HG03060 (cell line): ENCODE data around the gene MSI2.

ENCODE experiments used
- ATAC-seq: cut with Tn5 transposase; IDR thresholded peaks from one replicate; pipeline ENCODE4 v1.9.1; 2021; ENCODE audit warnings: low read depth, moderate number of reproducible peaks; ENCODE audit not compliant: unreplicated experiment

MSI2 gene

DNA sequence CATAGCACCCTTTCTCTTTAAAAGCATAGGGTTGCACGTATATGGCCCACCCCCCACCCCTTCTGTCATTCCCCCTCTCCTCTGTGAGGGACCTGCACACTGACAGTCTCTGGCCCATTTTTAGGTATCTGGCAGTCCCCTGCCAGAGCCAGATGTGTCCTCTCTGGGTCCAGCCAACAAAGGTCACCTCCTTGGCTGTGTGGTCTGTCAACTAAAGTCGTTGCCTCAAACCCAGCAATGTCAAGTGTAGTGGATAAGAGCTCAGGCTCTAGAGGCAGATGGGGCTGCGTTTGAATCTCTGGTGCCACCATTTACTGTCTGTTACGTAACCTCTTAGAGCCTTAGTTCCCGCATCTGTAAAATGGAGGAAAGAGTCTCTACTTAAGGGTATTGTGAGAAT is 211.5 kb downstream of the MSI2 start:
- no peak for ATAC-seq

DNA sequence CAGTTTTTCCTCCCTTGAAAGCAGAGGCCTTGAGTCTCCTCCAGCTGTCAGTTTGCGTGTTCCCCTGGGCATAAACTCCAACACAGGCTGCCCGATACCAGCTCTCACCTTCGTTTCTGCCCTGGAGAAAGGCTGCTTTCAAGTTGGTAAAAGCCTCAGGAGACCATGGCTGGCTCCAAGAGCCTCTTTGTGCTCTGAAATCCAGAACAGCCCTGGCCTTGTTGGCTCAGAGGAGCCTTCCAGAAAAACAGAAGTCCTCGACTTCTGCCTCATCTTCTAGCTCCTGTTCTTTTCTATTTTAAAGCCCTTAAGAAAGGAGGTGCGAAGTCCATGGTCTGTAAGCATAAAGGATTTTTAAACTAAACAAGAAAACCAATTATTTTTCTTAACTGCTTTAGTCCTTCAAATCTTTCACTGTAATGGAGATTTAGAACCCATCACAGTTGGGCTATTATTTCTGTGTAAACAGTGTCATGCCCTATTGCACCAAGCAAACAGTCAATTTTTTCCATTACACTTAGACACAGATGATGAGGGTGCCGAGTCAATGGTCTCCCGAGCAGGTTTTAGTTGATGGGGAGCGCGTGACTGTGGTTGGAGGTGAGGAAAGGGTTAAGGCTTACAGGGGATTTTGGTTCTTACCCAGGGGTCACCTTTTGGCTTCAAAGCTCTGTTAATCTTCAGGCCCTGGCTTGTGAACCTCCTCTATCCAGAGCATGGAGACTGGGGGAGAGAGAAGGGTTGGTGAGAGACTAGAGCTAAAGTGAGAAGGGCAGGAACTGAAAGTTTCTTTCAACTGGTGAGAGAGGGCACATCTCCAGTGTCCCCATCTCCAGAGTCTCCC is 212.8 kb downstream of the MSI2 start:
- peak; percentile 54 for ATAC-seq

DNA sequence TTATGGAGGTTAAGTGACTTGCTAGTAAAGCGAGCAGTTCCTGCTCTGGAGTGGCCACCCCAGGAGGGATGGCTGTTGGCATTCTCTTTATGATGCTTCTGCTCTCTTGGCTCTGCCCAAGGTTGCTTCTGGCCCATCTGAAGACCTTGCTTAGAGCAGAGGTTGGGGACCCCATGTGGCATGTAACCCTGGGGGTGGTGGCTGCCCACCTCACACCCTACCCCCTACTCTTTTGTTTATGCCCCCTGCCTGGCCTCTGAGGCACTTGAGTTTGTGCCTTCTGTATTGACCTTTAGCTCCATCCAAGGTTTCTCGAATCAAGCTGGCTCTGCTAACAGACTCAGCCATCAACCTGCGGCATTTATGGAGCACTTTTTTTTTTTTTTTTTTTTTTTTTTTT is 214.6 kb downstream of the MSI2 start:
- ATAC-seq = no peak

GRCh38 chr17:57471868-57472368 is 215.6 kb downstream of the MSI2 start:
- no peak for ATAC-seq

DNA sequence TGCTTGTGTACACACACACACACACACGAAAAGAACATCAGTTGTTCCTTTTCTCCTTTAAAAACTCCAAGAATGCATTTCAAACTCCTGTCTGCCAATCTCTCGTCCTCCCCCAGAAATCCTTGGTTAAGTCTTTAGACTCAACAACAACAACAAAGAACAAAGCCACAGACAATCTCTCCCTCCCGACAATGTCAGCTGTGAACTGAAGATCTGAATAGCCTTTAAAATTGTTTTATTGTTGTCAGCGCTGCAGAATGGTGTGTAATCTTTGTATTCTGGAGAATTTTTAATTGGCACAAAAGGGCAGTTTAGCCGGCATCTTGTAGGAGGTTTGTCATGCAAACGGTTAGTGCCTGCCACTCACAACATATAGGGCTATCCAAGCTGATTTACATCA is 219.5 kb downstream of the MSI2 start:
- no peak for ATAC-seq

GRCh38 chr17:57477522-57478362 is 221.4 kb downstream of the MSI2 start:
- no peak for ATAC-seq

DNA sequence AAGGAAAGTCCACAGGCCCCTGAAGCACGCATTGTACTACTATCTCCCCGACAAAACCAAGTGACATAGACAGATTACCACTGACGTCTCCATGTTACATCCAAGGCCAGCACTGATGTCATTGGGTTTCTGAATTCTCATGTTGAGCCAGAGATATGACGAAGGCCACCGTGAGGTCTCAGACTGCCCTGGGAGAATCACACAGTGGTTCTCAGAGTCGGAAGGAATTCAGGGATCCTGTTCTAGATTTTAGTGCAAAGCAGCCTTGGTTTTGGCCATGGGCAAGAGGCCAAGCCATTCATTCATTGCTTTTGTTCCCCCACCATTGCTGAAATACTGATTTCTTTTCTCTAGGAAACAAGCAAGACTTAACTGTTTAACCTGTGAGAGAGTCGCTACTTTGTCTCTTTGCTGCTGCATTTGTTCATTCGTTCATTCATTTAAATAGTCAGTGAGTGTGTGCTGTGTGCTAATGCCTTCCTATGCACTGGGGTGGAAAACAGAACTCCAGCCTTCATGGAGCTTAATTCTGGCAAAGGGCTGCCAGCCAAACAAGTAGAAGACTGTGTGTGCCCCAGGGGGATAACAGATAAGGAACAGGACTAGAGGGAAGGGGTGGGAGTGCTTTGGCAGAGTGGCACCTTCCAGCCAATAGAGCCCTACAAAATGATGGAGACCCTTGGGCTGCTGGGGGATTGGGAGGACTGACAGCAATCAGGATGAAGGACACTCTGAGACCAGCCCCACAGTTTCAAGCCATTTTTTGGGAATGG is 222.3 kb downstream of the MSI2 start:
- no peak for ATAC-seq

DNA sequence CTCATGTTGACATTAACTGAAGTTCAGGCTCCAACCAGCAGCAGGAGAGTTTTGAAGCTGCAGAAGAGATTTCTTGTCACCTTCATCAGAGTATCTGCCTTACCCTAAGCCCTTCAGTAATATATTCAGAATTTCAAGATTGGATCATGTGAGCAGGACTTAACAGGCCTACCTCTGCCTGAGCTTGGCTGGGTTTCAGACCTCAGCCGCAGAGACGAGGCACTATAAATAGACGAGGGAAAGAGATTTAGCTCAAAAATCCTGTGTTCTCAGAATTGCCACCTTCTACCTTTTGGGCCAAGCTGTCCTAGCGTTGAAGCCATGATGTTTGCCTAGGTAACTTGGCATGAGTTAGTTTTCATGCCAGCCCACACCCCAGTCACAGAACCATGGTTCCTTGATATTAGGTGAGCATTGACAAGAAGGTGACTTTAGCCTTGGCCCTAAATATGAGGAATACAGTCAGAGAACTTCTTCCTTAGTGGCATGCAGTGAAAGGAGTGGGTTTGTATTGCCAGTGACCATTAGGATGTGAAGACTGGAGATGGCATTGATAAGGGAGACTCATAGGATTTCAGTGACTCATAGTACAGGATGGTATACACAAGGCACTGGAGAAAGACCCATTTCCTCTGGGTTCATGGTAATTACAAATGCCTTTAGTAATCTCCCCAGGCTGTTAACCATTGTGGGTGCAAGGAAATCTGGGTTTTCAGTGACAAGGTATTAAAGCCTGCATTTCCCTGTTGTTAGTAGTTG is 224.3 kb downstream of the MSI2 start:
- ATAC-seq = no peak

DNA sequence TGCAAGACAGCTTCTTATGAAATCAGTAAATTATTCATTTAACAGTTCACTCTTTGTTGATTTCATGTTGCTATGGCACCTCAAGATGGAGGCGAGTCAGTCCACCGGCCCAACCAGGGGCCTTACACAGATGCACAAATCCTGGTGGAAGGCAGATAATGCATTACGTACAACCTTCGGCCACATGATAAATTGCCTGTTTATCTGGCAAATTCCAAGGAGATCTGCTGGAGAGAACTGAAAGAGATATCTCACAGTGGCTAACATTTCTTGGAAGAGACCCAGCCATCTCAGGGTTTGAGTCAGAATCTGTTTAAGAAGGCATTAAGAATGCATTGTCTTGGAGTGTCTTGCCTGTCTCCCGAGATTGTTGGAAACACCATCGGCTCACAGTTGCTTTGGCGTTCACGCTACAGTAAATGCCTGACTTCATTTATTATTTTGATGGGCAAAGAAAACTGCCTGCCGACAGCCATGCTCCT is 225.6 kb downstream of the MSI2 start:
- no peak for ATAC-seq

- no peak for ATAC-seq
Observed at GRCh38 chr17:57482657-57483056, 226.3 kb downstream of the MSI2 start.

GRCh38 chr17:57484081-57484666 is 227.9 kb downstream of the MSI2 start:
- ATAC-seq = no peak

GRCh38 chr17:57484826-57485565 is 228.7 kb downstream of the MSI2 start:
- no peak for ATAC-seq

DNA sequence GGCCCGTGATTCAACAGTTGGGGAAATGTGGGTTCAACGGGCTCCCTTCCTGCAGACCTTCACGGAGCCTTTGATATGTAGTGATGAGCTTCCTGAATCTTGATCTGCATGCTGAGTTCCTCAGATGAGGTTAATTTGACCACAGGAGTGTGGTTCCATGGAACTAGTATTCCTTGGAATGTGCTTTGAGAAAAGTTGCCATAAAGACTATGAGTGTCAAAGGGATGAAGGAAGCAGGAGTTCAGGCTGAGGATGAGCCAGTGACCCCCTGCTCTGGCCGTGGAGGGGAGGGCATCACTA is 229.2 kb downstream of the MSI2 start:
- no peak for ATAC-seq

GRCh38 chr17:57485916-57486881 is 229.9 kb downstream of the MSI2 start:
- no peak for ATAC-seq

DNA sequence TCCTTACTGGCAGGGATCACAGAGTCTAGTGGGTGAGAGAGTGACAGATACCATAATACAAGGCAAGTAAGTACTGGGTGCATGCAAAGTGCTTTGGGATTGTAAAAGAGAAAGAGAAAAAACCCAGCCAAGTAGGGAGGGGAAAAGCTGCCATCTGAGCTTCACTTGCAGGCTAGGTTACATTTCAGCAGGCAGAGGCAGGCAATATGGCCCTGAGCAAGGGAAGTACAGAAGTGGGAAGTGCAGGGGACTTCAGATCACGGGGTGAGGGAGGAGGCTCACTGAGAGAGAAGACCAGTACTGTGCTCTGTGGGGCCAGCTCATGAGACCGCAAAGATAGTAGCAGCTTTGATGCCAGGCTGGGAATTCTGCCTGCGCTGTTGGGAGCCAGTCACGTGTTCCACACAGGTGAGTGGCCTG is 230.6 kb downstream of the MSI2 start:
- no peak for ATAC-seq

- ATAC-seq = no peak
Observed at GRCh38 chr17:57487573-57487972, 231.2 kb downstream of the MSI2 start.

DNA sequence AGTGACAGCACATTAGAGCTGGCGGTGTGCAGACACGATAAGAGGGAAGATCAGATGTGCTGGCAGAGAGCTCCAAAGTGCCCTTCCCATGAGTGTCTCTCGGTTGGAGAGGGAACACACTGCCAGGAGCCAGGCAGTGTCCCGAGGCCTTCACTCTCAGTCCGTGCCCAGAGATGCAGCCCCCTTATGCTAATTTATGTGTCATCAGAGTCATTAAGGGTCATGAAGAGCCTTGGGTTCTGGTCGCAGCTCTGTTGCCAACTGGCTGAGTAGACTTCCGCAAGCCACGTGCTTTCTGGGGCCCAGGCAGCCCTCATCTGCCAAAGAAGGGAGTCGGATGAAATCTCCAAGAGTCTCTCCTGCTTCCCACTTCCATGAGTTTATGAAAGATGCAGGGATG is 232.5 kb downstream of the MSI2 start:
- ATAC-seq = no peak

- no peak for ATAC-seq
Observed at GRCh38 chr17:57489321-57489720, 233.0 kb downstream of the MSI2 start.
